ENCODE results near the gene GLIS1. TPM values are rescaled to one million over a fixed set of nuclear protein-coding genes. Genes with fewer than 3 reads are reported as not detected.

The GLIS1 gene
- total RNA-seq, 2 donors from 2014 or later: 2.6 TPM; not detected in 1

GRCh38 chr1:53544728-53545515, 194.0 kb downstream of the GLIS1 start:
- ATAC-seq (ENCODE audit: insufficient number of reproducible peaks, low FRiP score, low read depth) (no peak), DNase-seq (ENCODE audit: low spot score) (no peak)
- Histone ChIP-seq H3K9me3 (no peaks in the 10 kb centered on the region), H3K36me3 (no peaks in the 10 kb centered on the region), H3K27ac (no peak overlapping the region), H3K4me1 (ENCODE audit: control insufficient read depth in 1 of 2, low read depth in 2 of 2) (no peaks in the 10 kb centered on the region), H3K4me3 (no peak overlapping the region), H3K27me3 (replicated peaks; ENCODE audit: insufficient read depth) (no peaks in the 10 kb centered on the region)
- no peak for TF ChIP-seq CTCF (IDR thresholded peaks at IDR 0.05)

DNA sequence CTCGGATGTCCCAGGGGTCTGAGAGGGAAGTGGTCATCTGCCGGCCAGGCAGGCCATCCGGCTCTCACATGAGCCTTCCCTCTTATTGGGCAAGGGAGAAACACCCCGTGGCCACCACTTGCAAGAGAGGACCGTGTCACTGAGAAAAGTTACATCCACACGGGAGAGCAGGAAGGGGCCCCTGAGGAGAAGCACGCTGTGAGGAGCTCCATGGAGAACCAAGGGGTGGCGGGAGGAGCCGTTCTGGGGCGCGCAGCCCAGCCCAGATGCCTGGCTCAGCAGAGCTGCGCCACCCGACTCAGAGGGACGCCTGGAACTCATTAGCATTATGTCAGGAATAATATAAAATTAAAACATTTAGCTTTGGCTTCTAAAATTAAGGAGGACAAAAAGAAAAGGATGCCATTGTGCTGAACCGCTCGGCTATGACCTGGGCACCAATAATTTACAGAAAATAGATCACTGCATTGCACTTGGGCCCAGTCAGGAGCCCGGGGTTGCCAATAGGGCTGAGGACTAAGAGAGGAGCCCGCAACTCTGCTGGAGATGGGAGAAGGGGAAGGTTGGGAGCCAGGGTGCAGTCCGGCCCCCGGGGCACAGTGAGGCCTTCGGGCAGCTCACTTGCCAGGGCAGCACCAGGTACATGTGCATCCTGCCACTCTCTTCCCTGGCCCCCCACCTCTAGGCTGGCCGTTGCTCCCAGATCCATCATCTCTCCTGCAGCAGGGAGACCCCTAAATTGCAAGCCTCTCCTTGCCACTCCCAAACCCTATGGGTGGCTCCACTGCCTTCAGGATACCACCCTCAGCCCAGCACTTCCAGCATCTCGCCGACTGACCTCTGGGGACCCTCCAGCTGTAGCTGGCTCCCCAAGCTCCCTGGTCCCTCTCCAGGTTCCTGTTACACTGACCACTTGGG, 194.9 kb downstream of the GLIS1 start:
- no peaks in the 10 kb centered on the region for H3K36me3 ChIP-seq
- ATAC-seq (ENCODE audit: insufficient number of reproducible peaks, low FRiP score, low read depth) (no peak), DNase-seq (ENCODE audit: low spot score) (no peak)
- no peak overlapping the region for H3K27ac ChIP-seq
- H3K4me1 ChIP-seq (ENCODE audit: control insufficient read depth in 1 of 2, low read depth in 2 of 2): no peaks in the 10 kb centered on the region
- no peaks in the 10 kb centered on the region for H3K27me3 ChIP-seq (replicated peaks; ENCODE audit: insufficient read depth)
- H3K4me3 ChIP-seq: no peak overlapping the region
- no peaks in the 10 kb centered on the region for H3K9me3 ChIP-seq
- no peak for TF ChIP-seq CTCF (IDR thresholded peaks at IDR 0.05)

DNA sequence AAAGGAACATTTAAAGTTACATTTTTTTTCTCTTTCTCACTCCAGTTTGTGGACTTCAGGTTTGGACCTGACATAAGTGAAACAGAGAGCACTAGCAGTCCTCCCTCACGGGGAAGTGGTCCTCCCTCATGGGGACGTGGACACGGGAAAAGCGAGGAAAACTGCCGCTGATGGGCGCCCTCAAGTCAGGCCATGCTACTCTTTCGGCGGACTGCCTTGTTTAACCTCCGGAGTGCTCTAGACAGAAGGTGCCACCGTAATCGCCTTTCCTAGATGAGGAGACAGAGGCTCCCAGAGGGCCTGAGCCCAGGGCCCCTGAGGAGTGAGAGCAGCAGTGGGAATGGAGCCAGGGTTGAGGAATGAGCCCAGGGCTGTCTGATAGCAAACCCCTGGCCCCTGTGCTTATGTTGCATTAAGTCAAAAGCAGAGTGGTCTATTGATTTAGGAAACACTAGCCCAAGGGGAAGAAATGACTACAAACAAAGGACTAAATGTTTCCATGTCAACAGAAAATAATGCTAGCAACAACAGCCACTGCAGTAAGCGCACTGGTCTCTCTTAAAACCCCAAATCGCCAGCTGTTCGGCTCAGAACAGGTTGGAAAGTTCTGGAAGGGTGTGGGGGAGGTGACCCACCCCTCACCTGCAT, 195.7 kb downstream of the GLIS1 start:
- Histone ChIP-seq H3K27me3 (replicated peaks; ENCODE audit: insufficient read depth) (no peaks in the 10 kb centered on the region), H3K9me3 (no peaks in the 10 kb centered on the region), H3K4me3 (no peak overlapping the region), H3K27ac (no peak overlapping the region), H3K36me3 (no peaks in the 10 kb centered on the region), H3K4me1 (ENCODE audit: control insufficient read depth in 1 of 2, low read depth in 2 of 2) (no peaks in the 10 kb centered on the region)
- no peak for DNase-seq (ENCODE audit: low spot score)
- no peak for TF ChIP-seq CTCF (IDR thresholded peaks at IDR 0.05)
- no peak for ATAC-seq (ENCODE audit: insufficient number of reproducible peaks, low FRiP score, low read depth)

GRCh38 chr1:53542551-53542950, 196.4 kb downstream of the GLIS1 start:
- no peak overlapping the region for H3K27ac ChIP-seq
- H3K4me1 ChIP-seq (ENCODE audit: control insufficient read depth in 1 of 2, low read depth in 2 of 2): no peaks in the 10 kb centered on the region
- DNase-seq (ENCODE audit: low spot score) (no peak), ATAC-seq (ENCODE audit: insufficient number of reproducible peaks, low FRiP score, low read depth) (no peak)
- no peaks in the 10 kb centered on the region for H3K9me3 ChIP-seq
- H3K36me3 ChIP-seq: no peaks in the 10 kb centered on the region
- no peak overlapping the region for H3K4me3 ChIP-seq
- H3K27me3 ChIP-seq (replicated peaks; ENCODE audit: insufficient read depth): no peaks in the 10 kb centered on the region
- TF ChIP-seq CTCF (IDR thresholded peaks at IDR 0.05): no peak

All from thoracic aorta (tissue), 2 donors.